Measurements from ENCODE around the gene CEMIP2. TPM values are rescaled to one million over a fixed set of nuclear protein-coding genes. Genes with fewer than 3 reads are reported as not detected.
A peak's percentile ranks its signal among the peaks of the same experiment; 100 is the strongest.

Gene CEMIP2
- total RNA-seq, 3 donors from 2014 or later (not counting 1 experiment from before 2014, with no cell fraction given), result 204 to 326 (median 230) TPM

DNA sequence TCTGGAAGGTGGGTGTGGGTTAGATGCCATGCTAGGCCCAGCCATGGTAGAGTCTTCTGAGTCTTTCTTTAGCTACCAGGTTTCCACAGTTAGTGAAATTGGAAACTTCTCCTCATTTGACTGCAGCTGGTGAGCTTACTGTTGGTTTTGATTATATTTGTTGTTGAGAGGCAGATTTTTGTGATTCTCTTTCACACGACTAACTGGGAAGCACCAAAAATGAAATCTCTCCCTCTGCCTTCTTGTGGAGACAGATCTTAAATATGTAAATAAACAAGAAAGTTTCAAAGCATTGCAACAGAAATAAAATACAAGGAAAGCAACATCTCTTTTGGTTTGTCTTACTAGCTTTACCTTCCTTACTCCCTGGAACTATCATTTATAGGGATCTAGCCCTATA lies 122.2 kb downstream of the CEMIP2 start:
- no peak for DNase-seq
- H3K4me3 Mint-ChIP-seq, result no peak overlapping the region
- H3K9me3 ChIP-seq (ENCODE audit: control insufficient read depth, insufficient read depth, low read length), result no peaks in the 10 kb centered on the region
- ATAC-seq, result no peak
- no peak overlapping the region for H3K27ac Mint-ChIP-seq
- TF ChIP-seq, protein P1, sequence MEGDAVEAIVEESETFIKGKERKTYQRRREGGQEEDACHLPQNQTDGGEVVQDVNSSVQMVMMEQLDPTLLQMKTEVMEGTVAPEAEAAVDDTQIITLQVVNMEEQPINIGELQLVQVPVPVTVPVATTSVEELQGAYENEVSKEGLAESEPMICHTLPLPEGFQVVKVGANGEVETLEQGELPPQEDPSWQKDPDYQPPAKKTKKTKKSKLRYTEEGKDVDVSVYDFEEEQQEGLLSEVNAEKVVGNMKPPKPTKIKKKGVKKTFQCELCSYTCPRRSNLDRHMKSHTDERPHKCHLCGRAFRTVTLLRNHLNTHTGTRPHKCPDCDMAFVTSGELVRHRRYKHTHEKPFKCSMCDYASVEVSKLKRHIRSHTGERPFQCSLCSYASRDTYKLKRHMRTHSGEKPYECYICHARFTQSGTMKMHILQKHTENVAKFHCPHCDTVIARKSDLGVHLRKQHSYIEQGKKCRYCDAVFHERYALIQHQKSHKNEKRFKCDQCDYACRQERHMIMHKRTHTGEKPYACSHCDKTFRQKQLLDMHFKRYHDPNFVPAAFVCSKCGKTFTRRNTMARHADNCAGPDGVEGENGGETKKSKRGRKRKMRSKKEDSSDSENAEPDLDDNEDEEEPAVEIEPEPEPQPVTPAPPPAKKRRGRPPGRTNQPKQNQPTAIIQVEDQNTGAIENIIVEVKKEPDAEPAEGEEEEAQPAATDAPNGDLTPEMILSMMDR (IDR thresholded peaks at IDR 0.05), result no peak
- no peak overlapping the region for H3K4me3 ChIP-seq (ENCODE audit: low read length)
- no peaks in the 10 kb centered on the region for H3K27me3 ChIP-seq (ENCODE audit: control insufficient read depth, insufficient read depth, low read length)
- H3K36me3 Mint-ChIP-seq, result no peaks in the 10 kb centered on the region
- H3K4me1 Mint-ChIP-seq, result peaks cover 33 to 39% of the 10 kb centered on the region in 2 donors
- no peak overlapping the region for H3K27ac ChIP-seq (ENCODE audit: low read length)
- no peaks in the 10 kb centered on the region for H3K9me3 Mint-ChIP-seq
- peaks cover 24% of the 10 kb centered on the region for H3K4me1 ChIP-seq (ENCODE audit: control insufficient read depth, insufficient read depth, low read length)
- no peaks in the 10 kb centered on the region for H3K36me3 ChIP-seq (ENCODE audit: control insufficient read depth, insufficient read depth, low read length)
- intact Hi-C loops (cut with micrococcal nuclease), result no loop called here
- no peaks in the 10 kb centered on the region for H3K27me3 Mint-ChIP-seq (ENCODE audit: low read depth in 2 of 2)
- no CpG with 5 or more reads among the region's 1 CpG for WGBS (ENCODE audit: insufficient coverage)

DNA sequence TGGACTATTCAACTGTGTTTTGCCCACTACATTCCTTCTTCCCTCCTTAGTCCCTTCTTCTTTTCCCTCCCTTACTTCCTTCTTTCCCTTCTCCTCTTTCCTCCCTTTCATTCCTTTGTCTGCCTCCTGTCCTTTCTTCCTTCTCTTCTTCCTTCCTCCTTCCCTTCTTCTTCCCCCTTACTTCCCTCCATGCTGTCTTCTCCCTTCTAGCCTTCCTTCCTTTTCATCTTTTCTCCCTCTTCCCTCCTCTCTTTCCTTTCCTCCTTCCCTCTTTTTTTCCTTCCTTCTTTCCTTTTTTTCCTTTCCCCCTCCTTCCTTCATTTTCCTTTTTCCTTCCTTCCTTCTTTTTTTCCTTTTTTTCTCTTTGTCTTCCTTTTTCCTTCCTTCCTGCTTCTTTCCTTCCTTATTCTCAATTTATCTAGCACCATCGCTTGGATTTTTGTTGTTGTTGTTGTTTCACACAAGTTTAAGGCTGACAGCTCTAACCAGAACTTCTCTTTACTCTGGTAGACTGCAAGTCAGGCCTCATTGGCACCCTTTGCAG lies 123.4 kb downstream of the CEMIP2 start:
- no peaks in the 10 kb centered on the region for H3K9me3 ChIP-seq (ENCODE audit: control insufficient read depth, insufficient read depth, low read length)
- Mint-ChIP-seq H3K36me3 (no peaks in the 10 kb centered on the region), H3K4me1 (peaks cover 39 to 40% of the 10 kb centered on the region in 2 donors), H3K4me3 (no peak overlapping the region), H3K27me3 (ENCODE audit: low read depth in 2 of 2) (no peaks in the 10 kb centered on the region), H3K9me3 (no peaks in the 10 kb centered on the region), H3K27ac (peak overlapping the region; percentile 12 to 14)
- TF ChIP-seq, protein P1 (IDR thresholded peaks at IDR 0.05), result no peak
- no peak for DNase-seq
- no peak overlapping the region for H3K27ac ChIP-seq (ENCODE audit: low read length)
- peaks cover 28% of the 10 kb centered on the region for H3K4me1 ChIP-seq (ENCODE audit: control insufficient read depth, insufficient read depth, low read length)
- ATAC-seq, result no peak
- H3K36me3 ChIP-seq (ENCODE audit: control insufficient read depth, insufficient read depth, low read length), result no peaks in the 10 kb centered on the region
- intact Hi-C loops (cut with micrococcal nuclease), result loop anchor here (5.0 kb wide), 1 partner anchor 32 kb away; no protein-coding TSS in a partner anchor
- no CpG with 5 or more reads among the region's 1 CpG for whole genome bisulfite sequencing (ENCODE audit: insufficient coverage)
- no peak overlapping the region for H3K4me3 ChIP-seq (ENCODE audit: low read length)
- no peaks in the 10 kb centered on the region for H3K27me3 ChIP-seq (ENCODE audit: control insufficient read depth, insufficient read depth, low read length)

DNA sequence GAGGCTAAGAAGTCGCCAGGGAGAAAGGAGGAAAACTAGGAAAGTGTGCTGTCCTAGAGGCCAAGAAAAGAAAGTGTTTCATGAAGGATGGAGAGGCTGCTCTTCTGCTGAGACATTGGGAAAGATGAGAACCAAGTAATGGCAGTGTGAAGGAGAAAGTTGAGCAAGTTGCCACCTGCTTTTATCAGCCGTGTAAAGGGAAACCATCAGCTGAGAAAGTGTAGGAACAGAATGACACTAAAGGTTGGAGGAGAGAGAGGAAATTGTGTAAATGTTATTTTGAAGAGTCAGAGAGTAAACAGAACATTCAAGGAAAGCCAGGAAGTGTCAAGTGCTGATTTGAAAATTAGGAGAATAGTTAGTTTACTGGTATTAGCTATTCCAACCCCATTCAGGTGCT lies 125.0 kb downstream of the CEMIP2 start:
- Mint-ChIP-seq H3K36me3 (no peaks in the 10 kb centered on the region), H3K27me3 (ENCODE audit: low read depth in 2 of 2) (no peaks in the 10 kb centered on the region), H3K4me1 (peaks cover 51 to 52% of the 10 kb centered on the region in 2 donors), H3K9me3 (peaks cover 2 to 3% of the 10 kb centered on the region in 2 donors), H3K27ac (no peak overlapping the region), H3K4me3 (no peak overlapping the region)
- no peaks in the 10 kb centered on the region for H3K9me3 ChIP-seq (ENCODE audit: control insufficient read depth, insufficient read depth, low read length)
- WGBS (ENCODE audit: insufficient coverage), result 63% methylated on average over 2 of the region's 2 CpGs
- H3K27me3 ChIP-seq (ENCODE audit: control insufficient read depth, insufficient read depth, low read length), result no peaks in the 10 kb centered on the region
- no peak overlapping the region for H3K27ac ChIP-seq (ENCODE audit: low read length)
- ATAC-seq (no peak), DNase-seq (no peak)
- intact Hi-C loops (cut with micrococcal nuclease), result loop anchor here (5.0 kb wide), 1 partner anchor 34 kb away; no protein-coding TSS in a partner anchor
- TF ChIP-seq, protein P1 (IDR thresholded peaks at IDR 0.05), result no peak
- no peak overlapping the region for H3K4me3 ChIP-seq (ENCODE audit: low read length)
- no peaks in the 10 kb centered on the region for H3K36me3 ChIP-seq (ENCODE audit: control insufficient read depth, insufficient read depth, low read length)
- H3K4me1 ChIP-seq (ENCODE audit: control insufficient read depth, insufficient read depth, low read length), result peaks cover 44% of the 10 kb centered on the region

DNA sequence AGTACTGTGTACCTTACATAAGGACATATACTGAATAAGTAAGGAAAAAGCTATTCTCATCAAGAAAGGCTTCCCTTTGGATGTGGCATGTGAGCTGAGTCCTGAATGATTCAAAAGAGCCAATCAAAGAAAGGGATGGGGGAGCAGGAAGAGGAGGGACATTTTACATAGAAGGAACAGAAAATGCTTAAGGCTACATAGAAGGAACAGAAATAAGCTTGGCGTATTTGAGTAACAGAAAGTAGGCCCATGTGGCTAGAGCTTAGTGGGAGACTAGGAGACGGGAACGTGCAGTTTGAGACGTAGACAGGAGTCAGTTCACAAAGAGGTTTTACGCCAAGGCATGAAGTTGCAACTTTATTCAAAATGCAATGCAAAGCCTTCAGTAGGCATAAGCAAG lies 126.3 kb downstream of the CEMIP2 start:
- TF ChIP-seq, protein P1 (IDR thresholded peaks at IDR 0.05), result no peak
- Mint-ChIP-seq H3K27me3 (ENCODE audit: low read depth in 2 of 2) (no peaks in the 10 kb centered on the region), H3K4me1 (peaks cover 44 to 49% of the 10 kb centered on the region in 2 donors), H3K27ac (no peak overlapping the region), H3K36me3 (no peaks in the 10 kb centered on the region), H3K9me3 (peaks cover 2 to 3% of the 10 kb centered on the region in 2 donors), H3K4me3 (no peak overlapping the region)
- ATAC-seq (no peak), DNase-seq (no peak)
- H3K4me3 ChIP-seq (ENCODE audit: low read length), result no peak overlapping the region
- no peak overlapping the region for H3K27ac ChIP-seq (ENCODE audit: low read length)
- H3K4me1 ChIP-seq (ENCODE audit: control insufficient read depth, insufficient read depth, low read length), result peaks cover 37% of the 10 kb centered on the region
- no peaks in the 10 kb centered on the region for H3K36me3 ChIP-seq (ENCODE audit: control insufficient read depth, insufficient read depth, low read length)
- no peaks in the 10 kb centered on the region for H3K27me3 ChIP-seq (ENCODE audit: control insufficient read depth, insufficient read depth, low read length)
- H3K9me3 ChIP-seq (ENCODE audit: control insufficient read depth, insufficient read depth, low read length), result no peaks in the 10 kb centered on the region
- intact Hi-C loops (cut with micrococcal nuclease), result loop anchor here (5.0 kb wide), 1 partner anchor 35 kb away; no protein-coding TSS in a partner anchor
- 90% methylated on average over 5 of the region's 5 CpGs for WGBS (ENCODE audit: insufficient coverage)

Measured in natural killer cell (primary cell).